Endodermal cell (in vitro differentiated cells): Measurements from ENCODE around the gene NPAS3. TPM values are rescaled to one million over a fixed set of nuclear protein-coding genes. Genes with fewer than 3 reads are reported as not detected.

Experiments
- DNase-seq: peaks from one replicate; pipeline ENCODE4 v3.0.0-alpha.2; 2017
- H3K27ac ChIP-seq: 2 replicates; pipeline ENCODE4 v1.5.1; 2013; ENCODE audit warnings: mild to moderate bottlenecking, low read depth, low read length, moderate library complexity
- H3K27me3 ChIP-seq: 2 replicates; pipeline ENCODE4 v1.6.1; 2013; ENCODE audit warnings: mild to moderate bottlenecking, low read length, moderate library complexity; ENCODE audit not compliant: insufficient read depth, control insufficient read depth, poor library complexity, severe bottlenecking
- H3K36me3 ChIP-seq: 2 replicates; pipeline ENCODE4 v1.7.0; 2013; ENCODE audit warnings: mild to moderate bottlenecking, low read length, moderate library complexity; ENCODE audit not compliant: control insufficient read depth, insufficient read depth
- H3K4me1 ChIP-seq: one replicate; pipeline ENCODE4 v1.7.0; 2013; ENCODE audit warnings: low read length; ENCODE audit not compliant: control insufficient read depth, insufficient read depth
- H3K4me3 ChIP-seq: 2 replicates; pipeline ENCODE4 v1.5.1; 2013; ENCODE audit warnings: mild to moderate bottlenecking, low read length, moderate library complexity
- H3K9ac ChIP-seq: 2 replicates; pipeline ENCODE4 v1.6.1; 2013; ENCODE audit warnings: mild to moderate bottlenecking, low read length, moderate library complexity; ENCODE audit not compliant: poor library complexity, severe bottlenecking; ENCODE audit errors: extremely low read depth
- H3K9me3 ChIP-seq: 2 replicates; pipeline ENCODE4 v1.6.1; 2013; ENCODE audit warnings: mild to moderate bottlenecking, low read length, moderate library complexity; ENCODE audit not compliant: control insufficient read depth
- H3K27ac Mint-ChIP-seq: 2 replicates; pipeline ENCODE4 v1.8.0; 2020; ENCODE audit warnings: mixed read lengths
- H3K27me3 Mint-ChIP-seq: 2 replicates; pipeline ENCODE4 v1.8.0; 2021; ENCODE audit warnings: mild to moderate bottlenecking, mixed read lengths; ENCODE audit not compliant: insufficient read depth
- H3K36me3 Mint-ChIP-seq: 2 replicates; pipeline ENCODE4 v1.8.0; 2020; ENCODE audit warnings: low read depth, mixed read lengths
- H3K4me1 Mint-ChIP-seq: 2 replicates; pipeline ENCODE4 v1.8.0; 2020; ENCODE audit warnings: mixed read lengths
- H3K4me3 Mint-ChIP-seq: 2 replicates; pipeline ENCODE4 v1.8.0; 2020; ENCODE audit warnings: mild to moderate bottlenecking, moderate library complexity, mixed read lengths
- H3K9me3 Mint-ChIP-seq: 2 replicates; pipeline ENCODE4 v1.8.0; 2020; ENCODE audit warnings: mild to moderate bottlenecking, mixed read lengths
- CTCF ChIP-seq: fragments of 200-600 bp; sonication (generic); conservative IDR thresholded peaks from 2 replicates; pipeline ENCODE4 v1.5.0; 2021; ENCODE audit warnings: antibody characterized with exemption, mild to moderate bottlenecking
- WGBS, 2 experiments: methylation state at CpG; one replicate each; pipeline versions ENCODE4 v1.1.5 to v1.1.7; 2013; ENCODE audit warnings: missing lambda C conversion rate in 2 of 2, mixed read lengths in 1 of 2; ENCODE audit not compliant: insufficient coverage in 1 of 2, insufficient read length in 1 of 2; 5-methylcytosine and 5-hydroxymethylcytosine counted together
- total RNA-seq, 2 donors: library from RNA; stranded (reverse); fragmentation: NEBNext Ultra II Directional in 1 of 2; extraction: Animal tissue kit (Norgen Biotek cat#: 25700) in 1 of 2; gene quantifications; 2 replicates in 1 of 2; 3 replicates in 1 of 2; pipeline ENCODE4 v1.2.1, GENCODE V29; 2021

The NPAS3 gene
- total RNA-seq, 2 donors from 2014 or later, result 1.4 to 1.6 TPM

GRCh38 chr14:33726685-33727084, 788.0 kb downstream of the NPAS3 start:
- Mint-ChIP-seq H3K27me3 (no peaks in the 10 kb centered on the region), H3K4me1 (peaks cover 4% of the 10 kb centered on the region), H3K27ac (no peak overlapping the region), H3K9me3 (no peaks in the 10 kb centered on the region), H3K4me3 (no peak overlapping the region), H3K36me3 (no peaks in the 10 kb centered on the region)
- Histone ChIP-seq H3K9ac (no peak overlapping the region), H3K27ac (no peak overlapping the region), H3K4me1 (no peaks in the 10 kb centered on the region), H3K36me3 (no peaks in the 10 kb centered on the region), H3K27me3 (no peaks in the 10 kb centered on the region), H3K9me3 (no peaks in the 10 kb centered on the region), H3K4me3 (no peak overlapping the region)
- TF ChIP-seq CTCF, result no peak
- no peak for DNase-seq
- 75% methylated on average over 4 to 5 of the region's 5 CpGs for WGBS, 2 experiments

GRCh38 chr14:33727606-33728005, 788.9 kb downstream of the NPAS3 start:
- Histone ChIP-seq H3K4me3 (no peak overlapping the region), H3K27ac (no peak overlapping the region), H3K9me3 (no peaks in the 10 kb centered on the region), H3K4me1 (no peaks in the 10 kb centered on the region), H3K36me3 (no peaks in the 10 kb centered on the region), H3K9ac (no peak overlapping the region), H3K27me3 (no peaks in the 10 kb centered on the region)
- no peaks in the 10 kb centered on the region for H3K27me3 Mint-ChIP-seq
- 86 to 97% methylated on average over 3 to 6 of the region's 6 CpGs for WGBS, 2 experiments
- no peaks in the 10 kb centered on the region for H3K9me3 Mint-ChIP-seq
- H3K27ac Mint-ChIP-seq, result no peak overlapping the region
- no peaks in the 10 kb centered on the region for H3K36me3 Mint-ChIP-seq
- peaks cover 4% of the 10 kb centered on the region for H3K4me1 Mint-ChIP-seq
- TF ChIP-seq CTCF, result no peak
- H3K4me3 Mint-ChIP-seq, result no peak overlapping the region
- no peak for DNase-seq

- H3K9me3 ChIP-seq, result no peaks in the 10 kb centered on the region
- no peak overlapping the region for H3K9ac ChIP-seq
- Mint-ChIP-seq H3K4me1 (peaks cover 4% of the 10 kb centered on the region), H3K9me3 (no peaks in the 10 kb centered on the region), H3K27me3 (no peaks in the 10 kb centered on the region), H3K36me3 (no peaks in the 10 kb centered on the region), H3K27ac (no peak overlapping the region), H3K4me3 (no peak overlapping the region)
- H3K4me3 ChIP-seq, result no peak overlapping the region
- no peak for TF ChIP-seq CTCF
- no peak for DNase-seq
- no peaks in the 10 kb centered on the region for H3K4me1 ChIP-seq
- no peak overlapping the region for H3K27ac ChIP-seq
- H3K27me3 ChIP-seq, result no peaks in the 10 kb centered on the region
- WGBS, 2 experiments, result 82% methylated on average over 2 of the region's 3 CpGs; no CpG with 5 or more reads in 1 of the 2 experiments
- H3K36me3 ChIP-seq, result no peaks in the 10 kb centered on the region
Observed at GRCh38 chr14:33728010-33728498, 789.4 kb downstream of the NPAS3 start.
